Stimulated activated CD4-positive, alpha-beta T cell treated with anti-CD3 and anti-CD28 coated beads, Interleukin-4, amount 100 ng/mL, for 48 hours (primary cell): Measurements from ENCODE around the gene FAM13C.

Experiments
- DNase-seq, 2 donors: peaks; one replicate each; pipeline ENCODE4 v3.0.0-alpha.2; 2020; ENCODE audit warnings: low read depth in 2 of 2

The FAM13C gene

GRCh38 chr10:59317066-59317465 is 45.3 kb downstream of the FAM13C start:
- DNase-seq = no peak

GRCh38 chr10:59315465-59315864 is 46.9 kb downstream of the FAM13C start:
- DNase-seq = no peak

GRCh38 chr10:59314268-59314667 is 48.1 kb downstream of the FAM13C start:
- no peak for DNase-seq

- no peak for DNase-seq
Observed at GRCh38 chr10:59312247-59312646, 50.1 kb downstream of the FAM13C start.

GRCh38 chr10:59311025-59311424 is 51.3 kb downstream of the FAM13C start:
- DNase-seq = no peak

- DNase-seq = no peak
Observed at GRCh38 chr10:59310324-59310914, 51.9 kb downstream of the FAM13C start.

- DNase-seq = no peak
Observed at GRCh38 chr10:59304521-59305097, 57.7 kb downstream of the FAM13C start.

GRCh38 chr10:59303018-59303417 is 59.3 kb downstream of the FAM13C start:
- DNase-seq = no peak

- DNase-seq = no peak
Observed at GRCh38 chr10:59302381-59302780, 60.0 kb downstream of the FAM13C start.

- DNase-seq = no peak
Observed at GRCh38 chr10:59301067-59301754, 61.1 kb downstream of the FAM13C start.

GRCh38 chr10:59300386-59300785 is 62.0 kb downstream of the FAM13C start:
- DNase-seq = no peak

- DNase-seq = no peak
Observed at GRCh38 chr10:59299933-59300332, 62.4 kb downstream of the FAM13C start.

- no peak for DNase-seq
Observed at GRCh38 chr10:59290448-59290847, 71.9 kb downstream of the FAM13C start.

- no peak for DNase-seq
Observed at GRCh38 chr10:59289853-59290252, 72.5 kb downstream of the FAM13C start.

GRCh38 chr10:59287587-59288255 is 74.6 kb downstream of the FAM13C start:
- no peak for DNase-seq

- no peak for DNase-seq
Observed at GRCh38 chr10:59285848-59286247, 76.5 kb downstream of the FAM13C start.

GRCh38 chr10:59285073-59285472 is 77.3 kb downstream of the FAM13C start:
- DNase-seq = no peak

- DNase-seq = no peak
Observed at GRCh38 chr10:59284118-59284975, 78.0 kb downstream of the FAM13C start.

GRCh38 chr10:59283456-59284091 is 78.8 kb downstream of the FAM13C start:
- no peak for DNase-seq

GRCh38 chr10:59281861-59282260 is 80.5 kb downstream of the FAM13C start:
- no peak for DNase-seq

GRCh38 chr10:59279991-59280505 is 82.3 kb downstream of the FAM13C start:
- DNase-seq = no peak
